Caco-2 (cell line): ENCODE results near the gene TADA2B. TPM values are rescaled to one million over a fixed set of nuclear protein-coding genes. Genes with fewer than 3 reads are reported as not detected.
"Not testable (repeated sequence)": the region's sequence is repeated elsewhere in the genome, so short reads cannot be mapped to it uniquely, and the experiment has no call there.

Experiments used
- BruUV-seq: library from RNA; stranded (reverse); fragments of 400-500 nt; replicated peaks from 2 replicates; lab custom pipeline; 2021; lab: Mats Ljungman, UMichigan
- CTCF ChIA-PET: fragments of 300-600 bp; sonication (Branson Sonifier 250); formaldehyde crosslinking; loops from one replicate; lab custom pipeline; 2022; ENCODE audit warnings: antibody characterized with exemption; lab: Charles Lee
- POLR2A ChIA-PET: fragments of 300-600 bp; sonication (Branson Sonifier 250); formaldehyde crosslinking; loops from one replicate; lab custom pipeline; 2022; ENCODE audit warnings: antibody characterized with exemption; lab: Charles Lee
- DNase-seq, 2 experiments: peaks; one replicate each; pipeline versions ENCODE4 v3.0.0 to v3.0.0-alpha.2; 2020 to 2022
- H3K27me3 ChIP-seq: replicated peaks from 2 replicates; pipeline ENCODE4 v1.6.0; 2011; ENCODE audit warnings: low read length; ENCODE audit not compliant: control insufficient read depth, insufficient read depth
- H3K36me3 ChIP-seq: 2 replicates; pipeline ENCODE4 v1.5.1; 2011; ENCODE audit warnings: low read length; ENCODE audit not compliant: control insufficient read depth, insufficient read depth
- H3K4me1 ChIP-seq: fragments of 250-450 bp; sonication (Bioruptor Pico); 2 replicates; pipeline ENCODE4 v1.5.1; 2020; ENCODE audit warnings: mild to moderate bottlenecking
- H3K4me3 ChIP-seq: 2 replicates; pipeline ENCODE4 v1.5.1; 2011; ENCODE audit warnings: low read depth, mild to moderate bottlenecking, control low read depth, low read length
- H3K9me3 ChIP-seq: fragments of 250-450 bp; sonication (Bioruptor Pico); 2 replicates; pipeline ENCODE4 v1.5.1; 2020; ENCODE audit warnings: mild to moderate bottlenecking, moderate library complexity
- H3K27ac Mint-ChIP-seq: one replicate; pipeline ENCODE4 v1.8.0; 2022; ENCODE audit warnings: mixed read lengths; ENCODE audit not compliant: unreplicated experiment
- H3K27me3 Mint-ChIP-seq: one replicate; pipeline ENCODE4 v1.8.0; 2022; ENCODE audit warnings: mixed read lengths; ENCODE audit not compliant: insufficient read depth, unreplicated experiment
- H3K36me3 Mint-ChIP-seq: one replicate; pipeline ENCODE4 v1.8.0; 2022; ENCODE audit warnings: mild to moderate bottlenecking, mixed read lengths; ENCODE audit not compliant: insufficient read depth, unreplicated experiment
- H3K4me1 Mint-ChIP-seq: one replicate; pipeline ENCODE4 v1.8.0; 2022; ENCODE audit warnings: low read depth, mixed read lengths; ENCODE audit not compliant: unreplicated experiment
- H3K4me3 Mint-ChIP-seq: one replicate; pipeline ENCODE4 v1.8.0; 2022; ENCODE audit warnings: mild to moderate bottlenecking, moderate library complexity, mixed read lengths; ENCODE audit not compliant: unreplicated experiment
- H3K9me3 Mint-ChIP-seq: one replicate; pipeline ENCODE4 v1.8.0; 2022; ENCODE audit warnings: mixed read lengths; ENCODE audit not compliant: unreplicated experiment
- CTCF ChIP-seq, 2 experiments: fragments of 200-600 bp in 1 of 2; IDR thresholded peaks; 1 replicate in 1 of 2; 2 replicates in 1 of 2; pipeline versions ENCODE4 v1.5.1 to v1.8.0; 2011 to 2022; ENCODE audit warnings: antibody characterized with exemption in 1 of 2, control low read depth in 1 of 2, inconsistent platforms in 1 of 2, low read depth in 1 of 2, low read length in 1 of 2, mild to moderate bottlenecking in 1 of 2, moderate library complexity in 1 of 2; ENCODE audit not compliant: insufficient read depth in 1 of 2, severe bottlenecking in 1 of 2, unreplicated experiment in 1 of 2
- intact Hi-C: fragments of 100-400 bp; cut with micrococcal nuclease; formaldehyde crosslinking; loops from one replicate; pipeline ENCODE4 v1.10.0; 2022; ENCODE audit not compliant: unreplicated experiment
- total RNA-seq: library from RNA; stranded (reverse); gene quantifications from 2 replicates; pipeline ENCODE4 v1.2.3, GENCODE V29; 2022

The TADA2B gene
- total RNA-seq, 1 experiment from 2014 or later = 21.8 TPM

GRCh38 chr4:7096236-7096635 lies 53.1 kb downstream of the TADA2B start:
- no peaks in the 10 kb centered on the region for H3K9me3 Mint-ChIP-seq
- DNase-seq = no peak
- BruUV-seq = no TSS peak
- Histone ChIP-seq H3K4me3 (no peak overlapping the region), H3K27me3 (no peaks in the 10 kb centered on the region), H3K9me3 (no peaks in the 10 kb centered on the region), H3K4me1 (no peaks in the 10 kb centered on the region), H3K36me3 (no peaks in the 10 kb centered on the region)
- ChIA-PET CTCF (no interaction called here), POLR2A (no interaction called here)
- peaks cover 12% of the 10 kb centered on the region for H3K27me3 Mint-ChIP-seq
- no peak for TF ChIP-seq CTCF (IDR thresholded peaks at IDR 0.05; ENCODE audit: insufficient read depth in 1 of 2, low read depth in 1 of 2, low read length in 1 of 2, severe bottlenecking in 1 of 2, unreplicated experiment in 1 of 2)
- H3K4me1 Mint-ChIP-seq = no peaks in the 10 kb centered on the region
- H3K4me3 Mint-ChIP-seq = no peak overlapping the region
- intact Hi-C loops = no loop called here
- no peaks in the 10 kb centered on the region for H3K36me3 Mint-ChIP-seq
- H3K27ac Mint-ChIP-seq = no peak overlapping the region

DNA sequence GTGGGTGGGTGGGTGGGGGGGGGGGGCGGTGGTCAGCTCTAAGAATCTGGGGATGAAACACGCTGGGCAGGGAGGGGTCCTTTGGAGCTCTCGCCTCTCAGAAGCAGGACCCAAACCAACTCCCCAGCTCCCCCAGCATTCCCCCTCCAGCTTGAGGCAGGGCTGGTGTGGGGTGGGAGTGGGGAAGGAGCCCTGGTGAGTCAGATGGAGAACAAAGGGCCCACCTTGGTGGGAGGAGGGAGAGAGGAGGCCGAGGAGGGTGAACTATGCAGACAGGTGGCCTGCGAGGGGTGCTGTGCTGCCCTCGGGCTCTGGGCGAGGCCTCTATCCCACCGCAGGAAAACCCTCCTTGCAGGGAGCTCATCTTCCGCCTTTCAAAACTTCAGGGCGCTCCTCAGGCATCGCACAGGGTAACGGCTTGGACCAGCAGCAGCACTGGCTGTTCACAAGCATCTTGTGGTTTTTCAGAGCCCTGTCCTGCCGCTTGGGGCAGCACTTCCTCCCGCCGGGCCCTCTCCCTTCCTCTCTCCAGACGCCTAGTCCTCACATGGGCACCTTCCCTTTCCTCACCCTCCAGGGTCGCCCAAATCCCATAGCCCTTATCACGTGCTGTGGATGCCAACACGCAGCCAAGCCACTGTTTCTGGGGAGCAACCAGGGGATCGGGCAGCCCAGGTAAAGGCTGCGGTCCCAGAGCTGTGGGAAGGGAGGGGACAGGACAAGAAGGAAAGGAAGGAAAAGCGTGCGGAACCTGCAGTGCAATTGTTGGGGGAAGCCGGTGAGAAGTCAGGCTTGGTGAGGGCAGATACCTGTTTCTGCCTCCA lies 58.7 kb downstream of the TADA2B start:
- peak; percentile 75 to 77 for DNase-seq
- Mint-ChIP-seq H3K27me3 (peaks cover 1% of the 10 kb centered on the region), H3K4me1 (peaks cover 5% of the 10 kb centered on the region), H3K36me3 (peaks cover 6% of the 10 kb centered on the region), H3K4me3 (peak overlapping the region; percentile 83), H3K9me3 (no peaks in the 10 kb centered on the region), H3K27ac (no peak overlapping the region)
- intact Hi-C loops = loop anchor here (1.0 to 5.0 kb wide), 5 partner anchors 25 to 615 kb away; no protein-coding TSS in a partner anchor
- no TSS peak for BruUV-seq
- no peaks in the 10 kb centered on the region for H3K36me3 ChIP-seq
- CTCF ChIA-PET = interaction anchor here (0.8 to 1.8 kb wide), 4 partner anchors 11 to 66 kb away, joined by 3 to 8 read pairs (median 6); no protein-coding TSS in a partner anchor
- POLR2A ChIA-PET = interaction anchor here (0.5 to 0.8 kb wide), 3 partner anchors 148 to 836 kb away, joined by 3 to 4 read pairs (median 4); no protein-coding TSS in a partner anchor
- no peaks in the 10 kb centered on the region for H3K27me3 ChIP-seq
- peak overlapping the region; percentile 57 for H3K4me3 ChIP-seq
- TF ChIP-seq CTCF (IDR thresholded peaks at IDR 0.05; ENCODE audit: insufficient read depth in 1 of 2, low read depth in 1 of 2, low read length in 1 of 2, severe bottlenecking in 1 of 2, unreplicated experiment in 1 of 2) = peak; percentile 58 to 71
- no peaks in the 10 kb centered on the region for H3K9me3 ChIP-seq
- H3K4me1 ChIP-seq = peaks cover 11% of the 10 kb centered on the region

GRCh38 chr4:7102516-7102909 lies 59.3 kb downstream of the TADA2B start:
- not testable (repeated sequence) for BruUV-seq, H3K36me3 ChIP-seq, H3K27me3 Mint-ChIP-seq, H3K9me3 Mint-ChIP-seq, H3K9me3 ChIP-seq, H3K36me3 Mint-ChIP-seq, DNase-seq, H3K27me3 ChIP-seq, H3K27ac Mint-ChIP-seq, H3K4me1 Mint-ChIP-seq
- intact Hi-C loops = loop anchor here (1.0 to 5.0 kb wide), 5 partner anchors 24 to 615 kb away; no protein-coding TSS in a partner anchor
- H3K4me3 ChIP-seq = peak overlapping the region; percentile 57
- ChIA-PET POLR2A (interaction anchor here (0.8 kb wide), 1 partner anchor 836 kb away, joined by 3 read pairs; no protein-coding TSS in a partner anchor), CTCF (interaction anchor here (0.8 to 1.8 kb wide), 4 partner anchors 12 to 65 kb away, joined by 3 to 8 read pairs (median 6); no protein-coding TSS in a partner anchor)
- H3K4me3 Mint-ChIP-seq = peak overlapping the region; percentile 83
- H3K4me1 ChIP-seq = peaks cover 11% of the 10 kb centered on the region
